Peyer's patch (tissue), 4 donors: ENCODE data around the gene ACACA.

Source experiments
- POLR2A ChIP-seq, 2 donors: fragments of 450-650 bp; IDR thresholded peaks; one replicate each; pipeline ENCODE4 v1.5.1; 2017; ENCODE audit warnings: antibody characterized with exemption in 2 of 2, mild to moderate bottlenecking in 2 of 2, moderate library complexity in 2 of 2
- TF ChIP-seq, protein P1 (sequence below), 6 experiments: fragments of 450-650 bp in 4 of 6; fragments of 200-600 bp in 2 of 6; sonication (generic) in 1 of 6; IDR thresholded peaks; one replicate each; pipeline ENCODE4 v1.5.1; 2017 to 2019; ENCODE audit warnings: antibody characterized with exemption in 6 of 6, mild to moderate bottlenecking in 3 of 6, moderate library complexity in 1 of 6

DNA sequence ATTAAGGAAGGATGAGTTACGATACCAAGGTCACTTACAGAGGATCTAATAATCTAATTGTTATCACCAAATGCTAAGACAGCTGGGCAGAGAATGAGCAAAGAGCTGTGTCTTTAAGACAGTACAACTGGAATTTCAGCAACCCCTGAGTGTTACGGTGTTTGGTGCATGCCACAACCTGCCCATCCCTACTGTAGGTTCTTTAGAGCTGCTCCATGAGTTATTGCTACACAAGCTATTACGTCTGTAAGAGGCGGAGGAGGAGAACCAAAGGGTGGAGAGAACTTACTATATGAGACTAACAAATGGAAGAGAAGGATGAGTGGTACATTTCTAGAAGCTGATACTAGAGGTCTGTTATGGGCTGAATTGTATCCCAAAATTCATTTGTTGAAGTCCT lies 45.1 kb downstream of the ACACA start:
- TF ChIP-seq, protein P1, sequence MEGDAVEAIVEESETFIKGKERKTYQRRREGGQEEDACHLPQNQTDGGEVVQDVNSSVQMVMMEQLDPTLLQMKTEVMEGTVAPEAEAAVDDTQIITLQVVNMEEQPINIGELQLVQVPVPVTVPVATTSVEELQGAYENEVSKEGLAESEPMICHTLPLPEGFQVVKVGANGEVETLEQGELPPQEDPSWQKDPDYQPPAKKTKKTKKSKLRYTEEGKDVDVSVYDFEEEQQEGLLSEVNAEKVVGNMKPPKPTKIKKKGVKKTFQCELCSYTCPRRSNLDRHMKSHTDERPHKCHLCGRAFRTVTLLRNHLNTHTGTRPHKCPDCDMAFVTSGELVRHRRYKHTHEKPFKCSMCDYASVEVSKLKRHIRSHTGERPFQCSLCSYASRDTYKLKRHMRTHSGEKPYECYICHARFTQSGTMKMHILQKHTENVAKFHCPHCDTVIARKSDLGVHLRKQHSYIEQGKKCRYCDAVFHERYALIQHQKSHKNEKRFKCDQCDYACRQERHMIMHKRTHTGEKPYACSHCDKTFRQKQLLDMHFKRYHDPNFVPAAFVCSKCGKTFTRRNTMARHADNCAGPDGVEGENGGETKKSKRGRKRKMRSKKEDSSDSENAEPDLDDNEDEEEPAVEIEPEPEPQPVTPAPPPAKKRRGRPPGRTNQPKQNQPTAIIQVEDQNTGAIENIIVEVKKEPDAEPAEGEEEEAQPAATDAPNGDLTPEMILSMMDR (IDR thresholded peaks at IDR 0.05): no peak
- TF ChIP-seq POLR2A (IDR thresholded peaks at IDR 0.05): no peak
